ENCODE measurements around the gene VOPP1. TPM values are rescaled to one million over a fixed set of nuclear protein-coding genes. Genes with fewer than 3 reads are reported as not detected.
A peak's percentile ranks its signal among the peaks of the same experiment; 100 is the strongest.

The VOPP1 gene
- total RNA-seq, 1 experiment from 2014 or later = 60.2 TPM

DNA sequence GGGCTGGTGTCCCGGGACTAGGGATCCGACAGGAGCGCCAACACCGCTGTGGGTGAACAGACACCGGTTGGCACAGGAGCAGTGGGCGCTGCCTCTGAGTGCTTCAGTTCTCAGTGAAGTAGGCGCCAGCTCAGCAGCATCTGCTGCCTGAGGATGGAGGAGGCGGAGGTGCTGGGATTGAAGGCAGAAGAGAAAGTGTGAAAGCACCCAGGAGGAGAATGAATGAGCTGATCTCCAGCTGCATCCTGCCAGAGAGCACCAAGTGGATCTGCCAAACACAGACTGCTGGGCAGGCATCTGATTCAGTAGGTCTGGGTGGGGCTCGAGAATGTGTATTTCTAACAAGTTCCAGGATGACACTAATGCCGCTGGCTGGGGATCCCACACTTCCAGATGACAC lies 132.7 kb downstream of the VOPP1 start:
- peak overlapping the region; percentile 52 for H3K4me2 ChIP-seq (ENCODE audit: low read length)
- TF ChIP-seq EZH2 (IDR thresholded peaks at IDR 0.05; ENCODE audit: low read length, unreplicated experiment) (no peak), EZH2phosphoT487 (IDR thresholded peaks at IDR 0.05; ENCODE audit: borderline replicate concordance, low read length) (no peak)
- TF ChIP-seq, protein P1, sequence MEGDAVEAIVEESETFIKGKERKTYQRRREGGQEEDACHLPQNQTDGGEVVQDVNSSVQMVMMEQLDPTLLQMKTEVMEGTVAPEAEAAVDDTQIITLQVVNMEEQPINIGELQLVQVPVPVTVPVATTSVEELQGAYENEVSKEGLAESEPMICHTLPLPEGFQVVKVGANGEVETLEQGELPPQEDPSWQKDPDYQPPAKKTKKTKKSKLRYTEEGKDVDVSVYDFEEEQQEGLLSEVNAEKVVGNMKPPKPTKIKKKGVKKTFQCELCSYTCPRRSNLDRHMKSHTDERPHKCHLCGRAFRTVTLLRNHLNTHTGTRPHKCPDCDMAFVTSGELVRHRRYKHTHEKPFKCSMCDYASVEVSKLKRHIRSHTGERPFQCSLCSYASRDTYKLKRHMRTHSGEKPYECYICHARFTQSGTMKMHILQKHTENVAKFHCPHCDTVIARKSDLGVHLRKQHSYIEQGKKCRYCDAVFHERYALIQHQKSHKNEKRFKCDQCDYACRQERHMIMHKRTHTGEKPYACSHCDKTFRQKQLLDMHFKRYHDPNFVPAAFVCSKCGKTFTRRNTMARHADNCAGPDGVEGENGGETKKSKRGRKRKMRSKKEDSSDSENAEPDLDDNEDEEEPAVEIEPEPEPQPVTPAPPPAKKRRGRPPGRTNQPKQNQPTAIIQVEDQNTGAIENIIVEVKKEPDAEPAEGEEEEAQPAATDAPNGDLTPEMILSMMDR (conservative IDR thresholded peaks at IDR 0.05; ENCODE audit: low read depth, low read length) = no peak
- H3K27ac ChIP-seq (ENCODE audit: low read length) = no peak overlapping the region
- peaks cover 18% of the 10 kb centered on the region for H3K4me1 ChIP-seq (ENCODE audit: insufficient read depth, low read length)
- H3K9me2 ChIP-seq (replicated peaks; ENCODE audit: low read length) = no peaks in the 10 kb centered on the region
- H3K4me3 ChIP-seq (ENCODE audit: low read length) = no peak overlapping the region
- no peaks in the 10 kb centered on the region for H3K9me3 ChIP-seq (ENCODE audit: low read length)
- DNase-seq (peak; percentile 12), ATAC-seq (peak; percentile 53)
- no peaks in the 10 kb centered on the region for H3K79me2 ChIP-seq (ENCODE audit: low read length)
- no peaks in the 10 kb centered on the region for H3F3A ChIP-seq (ENCODE audit: low read length, unreplicated experiment)
- intact Hi-C loops (cut with micrococcal nuclease) = no loop called here
- ChIA-PET POLR2A (ENCODE audit: unreplicated experiment) (no interaction called here), CTCF (no interaction called here)
- no peaks in the 10 kb centered on the region for H3K27me3 ChIP-seq (ENCODE audit: low read length)
- H3K9ac ChIP-seq (ENCODE audit: low read length) = no peak overlapping the region
- no peaks in the 10 kb centered on the region for H3K36me3 ChIP-seq (ENCODE audit: low read depth, low read length)
- no TSS peak for BruUV-seq (replicated peaks)
- H4K20me1 ChIP-seq (ENCODE audit: low read length) = no peaks in the 10 kb centered on the region
- no peak overlapping the region for H2AFZ ChIP-seq (ENCODE audit: low read length)

- Histone ChIP-seq H3K9ac (ENCODE audit: low read length) (no peak overlapping the region), H3K4me3 (ENCODE audit: low read length) (no peak overlapping the region), H3K27me3 (ENCODE audit: low read length) (no peaks in the 10 kb centered on the region), H3K4me2 (ENCODE audit: low read length) (peak overlapping the region; percentile 52), H4K20me1 (ENCODE audit: low read length) (no peaks in the 10 kb centered on the region), H3F3A (ENCODE audit: low read length, unreplicated experiment) (no peaks in the 10 kb centered on the region), H3K4me1 (ENCODE audit: insufficient read depth, low read length) (peaks cover 18% of the 10 kb centered on the region), H3K79me2 (ENCODE audit: low read length) (no peaks in the 10 kb centered on the region), H3K36me3 (ENCODE audit: low read depth, low read length) (no peaks in the 10 kb centered on the region), H3K9me3 (ENCODE audit: low read length) (no peaks in the 10 kb centered on the region), H3K9me2 (replicated peaks; ENCODE audit: low read length) (no peaks in the 10 kb centered on the region), H2AFZ (ENCODE audit: low read length) (peak overlapping the region; percentile 20; the same call in 1 of the 2 replicates), H3K27ac (ENCODE audit: low read length) (no peak overlapping the region)
- no TSS peak for BruUV-seq (replicated peaks)
- ChIA-PET POLR2A (ENCODE audit: unreplicated experiment) (no interaction called here), CTCF (interaction anchor here (0.6 kb wide), 1 partner anchor 14 kb away, joined by 3 read pairs; no protein-coding TSS in a partner anchor)
- TF ChIP-seq, protein P1 (conservative IDR thresholded peaks at IDR 0.05; ENCODE audit: low read depth, low read length) = no peak
- TF ChIP-seq EZH2 (IDR thresholded peaks at IDR 0.05; ENCODE audit: low read length, unreplicated experiment) (no peak), EZH2phosphoT487 (IDR thresholded peaks at IDR 0.05; ENCODE audit: borderline replicate concordance, low read length) (no peak)
- intact Hi-C loops (cut with micrococcal nuclease) = no loop called here
- ATAC-seq = peak; percentile 81
- peak; percentile 75 for DNase-seq
These were observed 133.4 kb downstream of the VOPP1 start for GRCh38 chr7:55438757-55439525.

DNA sequence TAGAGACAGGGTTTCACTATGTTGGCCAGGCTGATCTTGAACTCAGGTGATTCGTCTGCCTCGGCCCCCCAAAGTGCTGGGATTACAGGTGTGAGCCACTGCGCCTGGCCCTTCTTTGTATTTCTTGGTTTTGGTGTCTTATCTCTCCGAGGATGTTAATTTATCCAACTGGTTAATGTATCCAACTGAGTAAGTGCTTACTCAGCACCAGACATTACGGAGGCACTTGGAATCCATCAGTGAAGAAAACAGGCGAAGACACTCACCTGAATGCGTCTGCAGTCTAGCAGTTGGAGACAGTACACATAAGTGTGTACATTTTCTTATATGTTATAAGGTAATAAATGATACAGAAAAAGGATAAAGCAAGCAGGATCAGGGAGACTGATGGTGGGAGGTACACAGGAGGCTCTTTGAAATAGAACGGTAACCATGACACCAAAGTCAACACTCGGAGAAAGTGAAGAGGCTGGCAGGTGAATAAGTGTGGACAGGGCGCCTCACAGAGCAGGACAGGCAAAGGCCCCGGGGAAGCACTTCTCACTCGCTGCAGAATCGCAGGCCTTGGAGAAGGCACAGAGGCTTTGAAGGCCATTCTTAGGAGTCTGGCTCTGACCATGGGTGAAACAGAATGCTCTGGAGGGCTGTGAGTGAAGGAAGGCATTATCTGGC lies 134.1 kb downstream of the VOPP1 start:
- ChIA-PET CTCF (no interaction called here), POLR2A (ENCODE audit: unreplicated experiment) (no interaction called here)
- Histone ChIP-seq H3K4me3 (ENCODE audit: low read length) (no peak overlapping the region), H3K9ac (ENCODE audit: low read length) (no peak overlapping the region), H3K27ac (ENCODE audit: low read length) (no peak overlapping the region), H3K36me3 (ENCODE audit: low read depth, low read length) (no peaks in the 10 kb centered on the region), H3K9me2 (replicated peaks; ENCODE audit: low read length) (no peaks in the 10 kb centered on the region), H3K27me3 (ENCODE audit: low read length) (no peaks in the 10 kb centered on the region), H3F3A (ENCODE audit: low read length, unreplicated experiment) (no peaks in the 10 kb centered on the region), H4K20me1 (ENCODE audit: low read length) (no peaks in the 10 kb centered on the region), H3K4me1 (ENCODE audit: insufficient read depth, low read length) (peaks cover 18% of the 10 kb centered on the region), H2AFZ (ENCODE audit: low read length) (no peak overlapping the region), H3K79me2 (ENCODE audit: low read length) (no peaks in the 10 kb centered on the region), H3K9me3 (ENCODE audit: low read length) (no peaks in the 10 kb centered on the region), H3K4me2 (ENCODE audit: low read length) (no peak overlapping the region)
- TF ChIP-seq EZH2 (IDR thresholded peaks at IDR 0.05; ENCODE audit: low read length, unreplicated experiment) (no peak), EZH2phosphoT487 (IDR thresholded peaks at IDR 0.05; ENCODE audit: borderline replicate concordance, low read length) (no peak)
- TF ChIP-seq, protein P1 (conservative IDR thresholded peaks at IDR 0.05; ENCODE audit: low read depth, low read length) = no peak
- DNase-seq (no peak), ATAC-seq (no peak)
- no TSS peak for BruUV-seq (replicated peaks)
- intact Hi-C loops (cut with micrococcal nuclease) = no loop called here
